OCI-LY3 (cell line): ENCODE measurements around the gene KCNJ9.

Source experiments
- EZH2phosphoT487 ChIP-seq: fragments of 200-600 bp; shearing (Covaris generic); IDR thresholded peaks from 2 replicates; pipeline ENCODE4 v1.6.1; 2018; ENCODE audit warnings: antibody characterized with exemption, mixed run types, low read depth
- TF ChIP-seq, protein P1 (sequence below): fragments of 200-600, 300-600 bp; sonication (generic); IDR thresholded peaks from 2 replicates; pipeline ENCODE4 v1.5.1; 2014; ENCODE audit warnings: antibody characterized with exemption, low read length, low read depth

DNA sequence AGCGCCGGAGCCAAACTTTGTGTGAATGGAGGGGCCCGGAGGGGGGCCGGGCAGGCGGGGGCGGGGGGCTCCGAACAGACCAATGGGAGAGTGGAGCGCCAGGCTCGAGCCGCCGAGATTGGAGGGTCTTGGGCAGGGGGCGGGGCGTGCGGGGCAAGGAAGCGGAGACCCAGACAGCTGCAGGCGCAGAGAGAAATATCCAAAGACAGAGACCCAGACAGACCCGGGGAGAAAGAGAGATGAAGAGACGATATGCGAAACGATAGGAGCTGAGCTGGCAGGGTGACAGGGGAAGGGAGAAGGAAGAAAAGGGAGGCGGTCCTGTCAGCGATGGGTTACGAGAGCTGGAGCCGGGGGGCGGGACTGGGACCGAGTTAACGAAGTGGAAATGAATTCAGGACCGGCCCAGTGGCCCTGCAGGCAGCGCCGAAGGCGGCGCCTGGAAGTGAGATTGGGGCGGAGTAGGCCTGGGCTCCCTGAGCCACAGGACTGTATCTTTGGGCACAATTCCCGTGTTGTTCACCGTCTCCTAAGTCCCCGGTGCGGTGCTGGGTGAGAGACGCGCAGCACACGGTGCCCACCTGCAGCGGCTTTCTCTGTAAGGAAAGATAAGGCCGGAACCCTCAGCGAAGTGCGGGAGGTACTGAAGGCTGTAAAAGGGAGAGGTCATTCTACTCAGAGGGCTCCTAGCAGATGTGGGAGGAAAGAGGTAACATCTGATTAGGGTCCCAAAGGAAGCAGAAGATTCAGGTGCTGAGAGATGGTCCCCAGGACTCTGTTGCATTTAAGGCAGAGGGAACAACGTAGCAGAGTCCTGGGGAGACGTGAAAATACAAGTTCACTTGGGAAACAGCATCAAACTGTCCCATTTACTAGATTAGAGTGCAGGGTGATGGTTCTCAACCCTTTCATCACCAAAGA, 10.8 kb upstream of the KCNJ9 start:
- TF ChIP-seq, protein P1, sequence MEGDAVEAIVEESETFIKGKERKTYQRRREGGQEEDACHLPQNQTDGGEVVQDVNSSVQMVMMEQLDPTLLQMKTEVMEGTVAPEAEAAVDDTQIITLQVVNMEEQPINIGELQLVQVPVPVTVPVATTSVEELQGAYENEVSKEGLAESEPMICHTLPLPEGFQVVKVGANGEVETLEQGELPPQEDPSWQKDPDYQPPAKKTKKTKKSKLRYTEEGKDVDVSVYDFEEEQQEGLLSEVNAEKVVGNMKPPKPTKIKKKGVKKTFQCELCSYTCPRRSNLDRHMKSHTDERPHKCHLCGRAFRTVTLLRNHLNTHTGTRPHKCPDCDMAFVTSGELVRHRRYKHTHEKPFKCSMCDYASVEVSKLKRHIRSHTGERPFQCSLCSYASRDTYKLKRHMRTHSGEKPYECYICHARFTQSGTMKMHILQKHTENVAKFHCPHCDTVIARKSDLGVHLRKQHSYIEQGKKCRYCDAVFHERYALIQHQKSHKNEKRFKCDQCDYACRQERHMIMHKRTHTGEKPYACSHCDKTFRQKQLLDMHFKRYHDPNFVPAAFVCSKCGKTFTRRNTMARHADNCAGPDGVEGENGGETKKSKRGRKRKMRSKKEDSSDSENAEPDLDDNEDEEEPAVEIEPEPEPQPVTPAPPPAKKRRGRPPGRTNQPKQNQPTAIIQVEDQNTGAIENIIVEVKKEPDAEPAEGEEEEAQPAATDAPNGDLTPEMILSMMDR: no peak
- TF ChIP-seq EZH2phosphoT487: no peak
